ENCODE results near the gene MGAT4A.
A peak's percentile ranks its signal among the peaks of the same experiment; 100 is the strongest.

Gene MGAT4A
- 301 to 466 reads per million in 2 donors for total RNA-seq

DNA sequence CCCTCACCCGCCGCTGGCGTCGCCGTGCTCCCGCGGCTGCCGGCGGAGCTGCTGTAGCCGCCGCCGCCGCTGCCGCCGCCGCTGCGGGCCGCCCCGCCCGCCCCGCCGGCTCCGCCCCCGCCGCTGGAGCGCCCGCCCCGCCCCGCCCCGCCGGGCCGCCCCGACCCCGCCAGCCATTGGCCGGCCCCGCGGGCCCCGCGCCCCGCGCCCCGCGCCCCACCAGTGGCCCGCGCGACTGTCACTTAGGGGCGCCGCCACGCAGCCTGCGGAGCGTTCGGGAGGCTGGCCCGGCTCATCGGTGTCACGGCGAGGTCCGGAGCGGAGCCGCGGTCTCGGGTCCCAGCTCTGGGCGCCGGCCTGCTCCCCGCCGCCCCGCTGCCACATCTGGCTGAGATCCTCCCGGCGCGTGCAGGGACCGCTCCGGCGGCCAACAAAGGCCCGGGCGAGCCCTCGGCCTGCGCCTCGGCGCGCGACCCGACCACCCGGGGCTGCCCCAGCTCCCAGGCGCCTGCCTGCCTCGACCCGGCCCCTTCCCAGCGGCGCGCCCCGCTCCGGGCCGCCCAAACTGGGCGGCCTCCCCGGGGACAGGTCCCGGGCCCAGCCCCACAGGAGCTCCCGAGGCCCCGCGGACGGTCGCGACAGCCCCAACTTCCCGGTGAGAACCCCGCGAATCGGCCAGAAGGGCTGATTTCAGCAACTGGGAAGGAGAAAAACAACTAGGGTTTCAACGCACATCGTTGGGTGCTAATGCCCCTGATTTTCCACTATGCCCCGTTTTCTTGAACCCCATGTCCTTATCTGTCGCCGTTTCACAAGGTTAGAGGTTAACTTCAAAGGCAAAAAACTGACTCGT is at the start of gene MGAT4A:
MGAT4A (minus strand) TSS at position 92 of the 853 bp plus-strand sequence. CDS start 4,800 bp downstream, outside the sequence.
- DNase-seq, result peak; percentile 77

DNA sequence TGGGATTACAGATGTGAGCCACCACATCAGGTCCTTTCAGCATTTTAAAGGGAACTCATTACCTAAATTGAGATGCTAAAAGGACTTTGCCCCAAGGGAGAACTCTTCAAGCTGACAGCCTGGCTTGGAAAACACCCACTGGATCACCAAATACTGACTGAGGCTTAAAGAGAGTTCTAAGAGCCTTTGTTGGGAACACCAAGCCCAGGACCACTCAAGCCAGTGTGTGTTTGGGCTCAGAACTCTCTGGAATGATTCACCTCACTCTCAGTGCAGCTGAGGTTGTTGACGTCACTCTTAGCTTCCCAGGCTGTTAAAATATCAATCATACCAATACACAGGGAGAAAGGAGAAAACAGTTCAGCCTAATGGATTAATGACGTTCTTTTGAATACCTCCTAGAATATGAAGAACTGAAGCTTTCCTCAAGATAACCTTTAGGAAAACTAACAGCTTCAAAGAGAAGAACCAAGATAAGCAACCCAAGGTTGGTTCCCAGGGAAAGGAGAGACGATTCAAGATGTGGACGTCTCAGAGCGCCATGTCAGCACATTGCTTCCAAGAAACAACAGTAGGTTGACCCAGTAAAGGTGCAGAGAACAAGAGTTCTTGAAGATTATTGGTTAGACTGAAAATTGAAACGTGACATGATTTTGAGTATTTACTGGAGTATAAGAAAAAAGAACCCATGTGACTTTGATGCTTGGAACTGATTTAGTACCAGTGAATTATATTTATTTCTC is 48.0 kb upstream of the MGAT4A start:
- no peak for DNase-seq

DNA sequence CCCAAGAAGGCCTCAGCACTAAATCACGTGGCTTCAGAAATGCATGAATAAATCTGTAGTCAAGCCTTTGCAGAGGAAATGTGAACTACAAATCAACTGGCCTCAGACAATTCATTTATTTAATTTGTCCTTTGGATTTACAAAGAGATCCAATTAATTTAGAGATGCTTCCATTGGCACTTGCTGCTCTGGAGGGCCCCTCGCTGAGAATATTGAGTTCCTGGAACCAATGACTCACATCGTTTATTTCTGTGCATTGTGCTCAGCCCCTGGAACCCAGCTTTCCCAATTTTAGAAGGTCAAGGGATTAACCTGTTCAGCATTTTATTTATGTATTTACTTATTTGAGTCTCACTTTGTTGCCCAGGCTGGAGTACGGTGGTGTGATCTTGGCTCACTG is 47.2 kb upstream of the MGAT4A start:
- no peak for DNase-seq

DNA sequence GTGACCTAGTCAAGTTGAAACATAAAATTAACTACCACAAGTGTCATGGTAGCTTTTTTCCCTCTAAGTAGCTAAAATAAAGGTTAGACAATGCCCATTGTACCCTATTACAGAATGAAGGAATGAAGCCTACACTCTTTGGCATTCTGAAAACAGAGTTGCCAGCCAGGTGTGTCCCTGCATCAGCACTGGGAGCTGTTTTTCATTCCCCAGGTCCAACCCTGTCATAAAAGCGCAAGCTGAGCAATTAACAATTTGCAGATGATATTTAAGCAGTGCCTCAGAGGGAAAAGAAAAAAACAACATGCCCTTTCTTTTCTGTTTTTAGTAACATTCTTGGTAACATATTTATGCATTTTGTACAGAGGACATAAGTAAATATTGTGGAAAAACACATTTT is 46.8 kb upstream of the MGAT4A start:
- DNase-seq, result no peak

DNA sequence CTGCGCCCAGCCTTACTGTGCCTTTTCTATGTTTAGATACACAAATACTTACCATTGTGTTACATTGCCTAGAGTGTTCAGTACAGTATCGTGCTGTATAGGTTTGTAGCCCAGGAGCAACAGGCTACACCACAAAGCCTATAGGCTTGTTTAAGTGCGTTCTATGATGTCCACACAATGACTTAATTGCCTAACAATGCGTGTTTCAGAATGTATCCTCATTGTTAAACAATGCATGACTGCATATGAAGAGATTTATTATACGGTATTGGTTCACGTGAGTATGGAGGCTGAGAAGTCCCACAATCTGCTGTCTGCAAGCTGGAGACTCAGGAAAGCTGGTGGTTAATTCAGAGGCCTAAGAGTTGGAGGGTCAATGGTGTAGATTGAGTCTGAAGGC is 46.1 kb upstream of the MGAT4A start:
- no peak for DNase-seq

DNA sequence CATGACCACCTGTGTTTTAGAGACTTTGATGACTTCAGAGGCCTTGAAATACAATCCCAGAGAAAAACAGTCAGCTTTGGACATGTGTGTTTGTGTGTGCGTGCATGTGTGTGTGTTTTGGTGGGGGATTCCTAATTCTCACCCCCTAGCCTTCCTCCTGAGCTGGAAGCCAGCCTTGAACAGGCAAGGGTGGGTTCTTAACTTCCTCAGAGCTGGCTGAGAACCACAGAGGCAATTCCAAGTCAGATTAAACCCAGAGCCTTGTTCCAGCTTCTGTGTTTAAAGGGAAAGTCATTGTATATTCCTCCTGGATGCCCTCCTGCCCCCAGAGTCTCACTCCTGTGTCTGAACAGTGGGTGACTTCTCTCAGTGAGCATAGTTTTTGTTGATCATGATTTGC is 45.2 kb upstream of the MGAT4A start:
- no peak for DNase-seq

DNA sequence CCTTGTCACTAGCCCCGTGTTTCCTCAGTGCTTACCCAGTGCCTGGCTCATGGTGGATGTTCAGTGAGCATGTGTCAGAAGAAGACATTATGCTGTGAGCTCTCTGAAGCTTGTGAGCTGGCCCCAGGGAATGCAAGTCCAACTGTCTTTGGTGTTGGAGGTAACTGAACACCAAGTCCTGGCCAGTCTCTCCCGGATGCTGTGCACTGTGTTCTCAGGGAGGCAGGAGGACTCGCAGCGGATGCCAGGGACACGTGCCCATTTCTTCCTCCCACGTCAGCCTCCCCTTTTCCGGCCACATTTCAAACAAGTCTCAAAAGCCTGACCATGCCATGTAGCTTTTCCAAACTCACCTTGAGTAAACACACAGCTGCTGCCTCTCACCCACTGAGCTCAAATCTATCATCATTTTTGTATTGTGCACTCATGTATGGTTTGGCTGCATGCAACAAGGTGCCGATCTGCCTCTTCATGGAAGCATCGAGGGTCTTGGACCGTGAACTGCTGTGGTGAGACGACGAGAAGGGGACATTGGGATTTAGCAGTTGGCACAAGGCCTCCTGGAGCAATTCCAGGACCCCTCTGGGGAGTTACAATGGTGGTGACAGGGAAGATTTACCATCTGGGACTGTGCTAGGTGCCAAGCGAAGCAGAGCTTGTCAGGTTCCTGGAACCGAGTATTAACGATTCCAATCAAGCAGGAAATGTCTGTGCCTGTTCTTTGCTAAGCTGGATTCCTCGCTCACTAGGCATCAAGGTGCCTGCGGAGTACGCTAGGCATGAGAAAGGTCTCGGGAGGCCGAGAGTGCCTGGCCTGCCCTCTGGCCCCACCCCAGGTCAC is 44.4 kb upstream of the MGAT4A start:
- DNase-seq, result no peak

DNA sequence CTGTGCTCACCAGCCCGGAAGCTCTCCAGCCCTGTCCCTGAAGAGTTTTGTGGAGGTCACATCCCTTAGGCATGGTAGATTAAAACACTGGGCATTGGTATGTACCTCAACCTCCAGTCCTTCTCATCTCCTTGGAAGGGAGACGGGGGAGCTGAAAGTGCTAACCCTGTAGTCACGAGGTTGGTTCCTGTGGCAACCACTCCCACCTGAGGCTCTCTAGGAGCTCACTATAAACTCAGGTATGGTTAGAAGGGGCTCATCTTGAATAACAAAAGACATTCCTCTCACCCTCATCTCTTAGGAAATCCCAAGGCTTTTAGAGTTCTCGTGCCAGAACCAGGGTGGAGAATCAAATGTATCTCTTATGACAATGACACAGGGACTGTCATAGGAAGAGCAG is 43.0 kb upstream of the MGAT4A start:
- DNase-seq, result no peak

DNA sequence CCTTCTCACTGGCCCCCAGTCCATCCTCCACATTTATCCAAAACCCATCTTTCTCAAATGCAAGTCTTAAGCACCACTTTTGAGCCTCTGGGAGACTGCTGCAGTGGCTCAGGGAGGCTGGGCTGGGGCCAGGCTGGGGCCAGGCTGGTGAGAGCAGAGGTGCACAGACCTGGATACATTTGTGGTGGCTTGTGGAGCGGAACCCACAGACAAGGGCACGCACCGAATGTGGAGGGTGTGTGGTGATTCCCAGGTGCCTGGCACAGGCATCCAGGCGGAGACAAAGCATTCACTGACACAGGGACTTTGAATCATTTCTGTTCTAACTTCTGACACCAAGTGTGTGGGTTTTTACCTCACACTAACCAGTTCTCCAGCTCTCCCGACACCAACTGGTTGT is 42.2 kb upstream of the MGAT4A start:
- DNase-seq, result no peak

DNA sequence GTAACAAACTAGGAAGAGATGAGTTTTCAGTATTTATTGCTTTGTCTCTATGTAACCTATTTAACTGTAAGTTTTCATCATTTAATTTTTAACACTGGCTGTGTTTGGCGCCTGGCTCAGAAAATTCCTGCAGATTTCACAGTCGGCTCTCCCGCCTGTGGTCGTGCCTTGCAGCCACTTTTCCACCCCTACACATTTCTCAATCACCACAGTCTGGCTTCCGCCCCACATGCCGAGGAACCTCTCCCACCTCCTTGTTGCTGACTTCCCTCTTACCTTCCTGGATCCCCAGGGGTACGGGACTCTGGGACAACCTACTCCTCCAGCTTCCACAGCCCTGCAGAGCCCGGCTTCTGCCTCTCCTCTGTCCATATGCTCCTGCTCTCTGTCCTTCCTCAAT is 41.6 kb upstream of the MGAT4A start:
- DNase-seq, result no peak

DNA sequence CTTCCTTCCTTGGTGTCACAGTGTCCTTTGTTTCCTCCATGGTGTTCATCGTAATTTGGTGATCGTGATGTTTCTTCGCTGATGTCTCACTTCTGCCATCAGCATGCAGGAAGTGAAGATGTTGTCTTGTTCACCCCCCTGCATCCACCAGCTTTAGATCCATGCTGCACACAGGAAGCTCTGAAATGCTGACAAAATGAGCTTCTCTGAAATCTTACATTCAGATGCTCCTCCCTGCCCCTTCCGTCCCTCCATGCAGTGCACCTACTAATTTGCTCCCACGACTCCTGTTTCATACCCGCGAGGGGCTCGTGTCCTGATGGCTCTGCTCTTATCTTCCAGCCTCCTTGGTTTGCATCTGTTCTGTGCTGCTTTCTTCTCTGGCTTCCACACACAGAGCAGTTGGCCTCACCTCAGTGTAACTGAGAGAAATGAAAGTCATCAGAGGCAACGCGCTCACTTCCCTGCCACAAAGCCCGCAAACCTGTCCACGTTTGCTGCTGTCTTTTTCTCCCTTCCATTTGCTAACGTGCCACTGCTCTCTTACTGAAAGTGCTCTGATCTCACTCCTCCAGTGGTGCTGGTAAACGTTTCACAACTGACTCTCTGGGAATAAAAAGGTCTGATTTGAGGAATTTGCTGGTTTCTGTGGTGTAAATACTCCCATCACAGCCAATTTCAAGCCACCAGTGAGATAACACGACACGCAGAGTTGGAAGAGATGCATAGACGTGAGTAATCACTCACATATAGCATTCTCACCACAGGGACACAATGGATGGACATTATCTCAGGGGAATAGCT is 41.0 kb upstream of the MGAT4A start:
- DNase-seq, result peak; percentile 38

DNA sequence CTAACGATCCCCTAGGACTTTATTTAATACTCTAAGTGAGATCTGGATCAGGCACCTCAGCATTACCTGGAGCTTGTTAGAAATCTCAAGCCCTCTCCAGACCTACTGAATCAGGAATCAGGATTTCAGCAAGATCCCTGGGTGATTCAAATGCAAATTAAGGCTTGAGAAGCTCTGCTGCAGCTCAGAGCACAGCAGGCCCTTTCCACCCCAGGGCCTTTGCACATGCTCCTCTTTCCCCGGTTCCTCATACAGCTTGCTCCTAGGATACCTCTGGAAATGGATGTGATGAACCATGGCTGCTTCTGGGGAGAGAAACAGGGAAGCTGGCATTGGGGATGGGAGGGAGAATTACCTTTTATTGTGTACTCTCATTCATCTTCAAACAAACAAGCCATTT is 40.3 kb upstream of the MGAT4A start:
- no peak for DNase-seq

DNA sequence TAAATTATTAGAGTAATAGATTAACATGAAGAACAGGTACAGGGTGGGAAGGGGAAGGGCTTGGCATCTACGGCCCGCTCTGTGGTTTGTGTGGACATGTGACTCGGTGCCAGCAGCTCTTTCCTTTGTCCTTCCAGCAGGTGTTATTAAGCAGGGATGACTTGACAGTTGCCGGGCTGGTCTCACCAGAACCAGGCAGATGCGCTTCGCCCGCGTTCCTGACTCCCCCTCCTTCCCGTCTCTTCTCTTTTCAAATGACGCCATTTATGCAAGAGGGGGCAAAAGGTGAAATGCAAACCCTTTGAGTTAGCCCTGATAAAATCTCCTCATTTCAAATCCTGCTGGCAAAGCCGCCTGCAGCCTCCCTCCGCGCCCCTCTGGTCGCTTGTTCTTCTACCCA is 38.9 kb upstream of the MGAT4A start:
- peak; percentile 43 for DNase-seq

DNA sequence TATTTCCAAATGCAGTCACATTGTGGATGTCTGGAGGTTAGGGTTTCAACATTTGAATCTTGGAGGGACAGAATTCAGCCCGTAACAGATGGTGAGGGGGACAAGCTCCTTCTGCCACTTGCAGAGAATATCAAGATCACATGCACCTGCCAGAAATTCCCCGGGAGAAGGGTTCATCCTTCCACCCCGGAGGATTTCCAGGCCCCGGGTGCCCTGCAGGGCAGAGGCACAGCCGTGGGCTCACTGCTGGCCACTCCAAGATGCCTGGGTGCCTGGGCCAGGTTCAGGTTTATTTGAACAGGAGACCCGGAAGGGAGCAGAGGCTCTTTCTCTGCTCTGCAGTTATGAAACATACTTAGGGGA is 38.2 kb upstream of the MGAT4A start:
- no peak for DNase-seq

DNA sequence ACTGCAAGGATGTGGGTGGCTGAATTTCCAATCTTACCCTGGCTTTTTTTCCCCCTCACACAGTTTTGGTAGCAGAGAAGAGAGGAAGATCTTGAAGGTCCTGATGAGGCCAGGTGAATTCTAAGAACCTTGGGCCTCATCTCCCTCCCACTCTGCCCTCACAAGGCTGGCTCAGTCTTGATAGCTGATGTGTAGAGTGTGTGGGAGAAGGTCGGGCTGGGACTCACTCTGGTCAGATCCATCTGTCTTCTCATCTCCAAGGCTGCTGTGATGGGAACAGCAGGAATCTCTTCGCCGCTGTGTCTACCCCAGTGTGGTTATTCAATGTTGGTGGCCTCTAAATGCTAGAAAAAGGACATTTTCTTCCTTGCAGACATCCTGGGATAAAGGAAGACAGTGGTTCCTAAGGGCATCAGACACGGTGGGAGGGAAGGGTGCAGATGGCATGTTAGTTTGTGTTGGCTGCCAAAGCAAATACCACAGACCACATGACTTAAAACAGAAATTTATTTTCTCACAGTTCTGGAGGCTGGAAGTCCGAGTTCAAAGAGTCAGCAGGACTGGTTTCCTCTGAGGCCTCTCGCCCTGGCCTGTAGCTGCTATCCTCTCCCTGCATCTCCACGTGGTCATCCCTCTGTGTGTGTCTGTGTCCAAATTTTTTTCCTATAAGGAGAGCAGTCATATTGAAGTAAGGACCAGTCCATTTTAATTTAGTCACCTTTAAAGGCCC is 37.6 kb upstream of the MGAT4A start:
- no peak for DNase-seq

DNA sequence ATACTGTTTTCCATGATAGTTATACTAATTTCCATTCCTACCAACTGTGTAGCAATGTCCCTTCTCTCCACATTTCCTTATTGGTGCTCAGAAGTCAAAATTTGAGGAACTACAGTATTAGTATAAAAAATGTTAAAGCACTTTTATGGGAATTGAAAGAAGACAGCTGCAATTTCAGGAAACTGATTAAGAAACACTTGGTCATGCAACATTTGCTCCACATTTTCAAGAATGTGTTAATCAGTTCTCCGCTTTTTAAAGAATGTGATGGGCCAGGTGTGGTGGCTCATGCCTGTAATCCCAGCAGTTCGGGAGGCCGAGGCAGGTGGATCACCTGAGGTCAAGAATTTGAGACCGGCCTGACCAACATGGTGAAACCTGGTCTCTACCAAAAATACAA is 33.6 kb upstream of the MGAT4A start:
- no peak for DNase-seq

DNA sequence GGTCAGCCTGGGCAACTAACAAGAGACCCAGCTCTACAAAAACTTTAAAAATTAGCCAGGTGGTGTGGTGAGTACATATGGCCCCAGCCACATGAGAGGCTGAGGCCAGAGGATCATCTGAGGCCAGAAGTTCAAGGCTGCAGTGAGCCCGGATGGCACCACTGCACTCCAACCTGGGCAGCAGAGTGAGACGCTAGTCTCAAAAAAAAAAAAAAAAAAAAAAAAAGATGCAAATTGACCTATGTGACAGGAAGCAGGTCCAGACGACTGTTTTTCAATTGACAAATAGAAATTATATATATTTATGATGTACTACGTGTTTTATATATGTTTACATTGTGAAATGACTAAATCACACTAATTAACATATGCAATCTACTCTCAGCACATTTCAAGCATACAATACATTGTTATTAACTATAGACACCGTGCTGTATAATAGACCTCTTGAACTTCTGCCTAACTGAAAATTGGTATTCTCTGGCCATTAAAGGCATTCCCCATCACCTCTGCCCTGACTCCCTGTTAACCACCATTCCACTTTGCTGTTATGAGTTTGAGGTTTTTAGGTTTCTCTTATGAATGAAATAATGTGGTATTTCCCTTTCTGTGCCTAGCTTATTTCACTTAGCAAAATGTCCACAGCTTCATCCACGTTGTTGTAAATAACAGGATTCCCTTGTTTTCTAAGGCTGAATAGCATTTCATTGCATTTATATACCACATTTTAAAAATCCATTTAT is 32.4 kb upstream of the MGAT4A start:
- DNase-seq, result no peak

DNA sequence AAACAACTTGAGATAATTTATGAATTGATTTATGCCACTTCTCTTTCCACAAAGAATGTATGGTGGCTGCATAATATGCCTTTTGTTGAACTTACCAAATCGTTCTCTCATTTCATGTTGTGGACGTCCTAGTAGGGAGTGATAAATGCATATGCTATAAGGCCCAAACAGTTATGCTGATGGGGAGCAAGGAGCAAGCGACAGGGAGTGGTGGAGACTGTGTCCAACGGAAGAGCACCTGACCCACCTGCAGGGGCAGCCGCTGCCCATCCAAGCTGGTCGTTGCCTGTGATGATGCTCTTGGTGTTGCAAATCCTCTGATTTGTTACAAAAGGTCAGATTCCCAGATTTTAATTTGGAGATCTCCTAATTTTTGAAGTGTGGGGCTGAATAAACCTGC is 31.0 kb upstream of the MGAT4A start:
- DNase-seq, result no peak

DNA sequence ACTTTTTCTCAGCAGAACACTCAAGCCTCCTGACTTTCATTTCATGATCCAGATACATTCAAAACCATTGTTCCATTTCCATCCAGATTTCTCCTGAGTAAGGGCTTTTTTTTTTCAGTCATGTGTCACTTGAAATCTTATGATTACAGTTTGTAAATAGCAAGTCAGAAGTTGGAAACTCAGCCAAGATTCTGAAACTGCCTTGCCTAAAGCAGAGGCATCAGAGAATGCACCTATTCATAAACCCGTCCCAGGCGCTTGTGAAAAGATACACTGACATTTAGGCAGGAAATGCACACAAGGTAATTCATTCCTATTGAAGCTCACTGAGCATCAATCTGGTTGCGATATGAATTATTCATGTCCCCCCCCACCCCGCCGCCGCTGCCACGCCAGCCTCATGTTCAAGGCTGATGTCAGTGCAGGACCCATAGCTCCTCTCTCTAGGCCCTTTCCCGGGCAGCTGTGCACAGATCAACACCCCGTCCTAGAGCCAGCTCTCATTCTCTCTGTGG is 30.4 kb upstream of the MGAT4A start:
- DNase-seq, result peak; percentile 49

DNA sequence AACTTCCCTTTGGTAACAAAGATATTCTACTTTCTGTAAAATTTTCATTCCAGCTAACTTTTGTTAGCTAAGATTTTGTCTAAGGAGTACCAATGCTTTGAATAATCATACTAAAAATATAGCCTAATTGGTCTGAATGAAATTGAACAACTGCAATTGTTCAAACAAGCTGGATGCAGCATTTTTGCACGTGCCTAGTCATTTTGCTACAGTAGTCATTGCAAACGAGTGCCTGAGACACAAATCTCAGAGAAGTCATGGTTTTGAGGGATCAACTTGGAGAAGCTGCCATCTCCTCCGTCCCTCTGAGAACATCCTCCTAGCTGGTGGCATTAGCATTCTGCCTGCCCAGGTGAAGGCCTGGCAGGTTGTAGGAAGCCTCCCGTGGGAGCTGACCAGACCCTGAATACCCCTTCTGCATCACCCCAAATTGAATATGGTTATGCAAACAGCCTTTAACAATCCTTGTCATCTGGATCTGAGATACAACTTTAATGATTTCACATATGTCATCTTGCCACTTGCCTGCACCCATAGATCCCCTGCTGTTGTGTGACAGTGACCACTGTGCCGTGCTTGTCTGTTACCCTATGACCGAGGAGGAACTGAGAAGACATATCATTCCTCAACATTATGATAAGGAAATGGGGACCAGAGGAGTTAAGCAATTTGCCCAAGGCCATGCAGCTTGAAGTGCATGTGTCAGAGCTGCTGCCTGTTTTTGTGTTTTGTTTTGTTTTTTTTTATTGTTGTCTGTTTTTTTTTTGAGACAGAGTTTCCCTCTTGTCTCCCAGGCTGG is 29.1 kb upstream of the MGAT4A start:
- DNase-seq, result no peak

Measured in T-helper 9 cell (primary cell).